Measurements from ENCODE around the gene MYO18A.

Gene MYO18A

DNA sequence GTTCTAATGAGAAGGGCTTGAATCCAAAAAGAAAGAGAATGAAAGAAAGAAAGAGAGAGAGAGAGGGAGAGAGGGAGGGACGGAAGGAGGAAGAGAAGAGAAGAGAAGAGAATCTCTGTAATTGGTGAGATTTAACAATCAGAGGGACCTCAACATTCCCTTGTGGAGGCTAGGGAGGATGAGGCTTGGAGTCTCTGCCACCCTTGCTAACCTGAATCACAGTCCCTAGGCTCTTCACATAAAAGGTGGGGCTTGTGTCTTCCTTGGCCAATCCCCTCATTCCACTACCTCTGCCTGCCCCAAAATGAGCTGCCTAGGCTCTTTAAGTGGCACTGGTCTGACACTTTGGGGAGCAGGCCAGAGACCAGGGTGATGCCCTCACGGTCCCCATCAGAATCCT lies 107.2 kb downstream of the MYO18A start:
- DNase-seq = no peak

DNA sequence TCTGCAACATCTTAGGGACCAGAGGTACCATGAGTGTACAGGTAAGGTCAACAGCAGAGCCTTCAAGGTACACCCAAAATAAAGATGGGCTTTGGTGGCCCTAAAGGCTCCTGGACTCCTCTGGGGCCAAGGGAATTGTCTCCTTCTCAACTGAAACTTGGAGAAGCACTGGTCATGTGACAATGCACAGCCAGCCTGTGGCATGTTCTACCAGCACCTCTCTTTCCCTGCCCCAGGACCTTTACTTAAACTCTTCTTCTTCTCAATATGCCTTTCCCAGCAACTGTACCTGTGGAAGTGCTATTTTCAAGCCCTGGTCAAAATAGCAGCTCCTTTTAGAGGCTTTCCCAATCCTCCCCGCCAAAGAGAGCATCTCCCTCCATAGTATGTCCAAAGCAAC lies 108.9 kb downstream of the MYO18A start:
- no peak for DNase-seq

DNA sequence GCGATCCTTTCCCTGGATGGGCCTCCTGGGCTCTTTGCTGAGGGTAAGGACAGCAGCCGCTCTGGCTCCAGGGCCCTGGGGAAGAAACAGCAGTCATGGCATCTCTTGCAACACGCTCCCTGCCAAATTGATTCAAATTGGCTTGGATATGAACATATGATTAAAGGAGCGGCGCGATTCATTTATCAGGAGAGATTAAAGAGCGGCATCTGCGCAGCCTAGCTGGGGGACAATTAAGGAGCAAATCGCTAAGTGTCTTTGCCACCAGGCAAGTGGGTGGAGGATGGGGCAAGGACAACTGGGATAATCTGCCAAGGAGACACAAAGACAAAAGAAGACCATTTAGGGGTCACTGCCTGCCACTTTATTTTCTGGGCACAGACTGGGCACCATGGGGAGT lies 109.4 kb downstream of the MYO18A start:
- no peak for DNase-seq

DNA sequence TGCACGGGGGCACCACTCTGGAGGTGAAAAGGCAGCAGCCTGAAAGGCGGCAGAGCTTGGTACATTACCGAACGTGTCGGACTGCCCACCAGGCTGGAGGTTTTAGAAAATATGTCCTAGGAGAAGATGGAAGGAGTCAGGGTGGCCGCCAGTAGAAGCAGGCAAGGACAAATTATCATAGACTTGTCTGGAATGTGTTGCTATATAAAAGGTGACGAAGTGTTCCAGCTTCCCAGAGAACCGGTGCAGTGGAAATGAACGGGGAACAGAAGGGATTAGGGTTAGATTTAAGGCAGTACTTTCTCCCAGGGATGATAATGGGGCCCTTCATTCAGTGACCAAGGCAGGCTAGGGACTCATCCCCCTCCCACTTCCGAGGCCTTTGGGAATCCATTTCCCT lies 109.9 kb downstream of the MYO18A start:
- DNase-seq = no peak

DNA sequence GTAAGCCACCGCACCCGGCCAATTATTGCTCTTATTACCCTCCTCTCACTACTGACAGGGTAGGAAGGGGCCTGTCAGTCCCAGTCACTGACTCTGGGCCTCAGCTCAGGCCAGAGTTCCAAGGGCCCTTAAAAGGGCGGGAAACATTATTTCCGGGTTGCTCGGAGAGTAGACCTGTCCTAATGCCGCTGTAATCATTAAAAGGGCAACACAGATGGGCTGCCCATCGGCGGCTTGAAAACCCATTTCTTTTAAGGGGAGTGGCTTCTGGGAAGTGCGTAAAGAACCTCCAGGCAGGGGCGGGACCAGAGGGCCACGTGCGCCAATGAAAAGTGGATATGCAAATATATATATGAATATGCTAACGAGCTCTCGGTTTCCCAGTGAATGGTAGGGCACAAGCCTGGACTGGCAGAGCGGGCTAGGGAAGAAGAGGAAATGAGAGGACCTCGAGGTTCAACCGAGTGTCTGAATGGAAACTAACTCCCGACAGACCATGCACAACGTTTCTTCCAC lies 110.6 kb downstream of the MYO18A start:
- no peak for DNase-seq

DNA sequence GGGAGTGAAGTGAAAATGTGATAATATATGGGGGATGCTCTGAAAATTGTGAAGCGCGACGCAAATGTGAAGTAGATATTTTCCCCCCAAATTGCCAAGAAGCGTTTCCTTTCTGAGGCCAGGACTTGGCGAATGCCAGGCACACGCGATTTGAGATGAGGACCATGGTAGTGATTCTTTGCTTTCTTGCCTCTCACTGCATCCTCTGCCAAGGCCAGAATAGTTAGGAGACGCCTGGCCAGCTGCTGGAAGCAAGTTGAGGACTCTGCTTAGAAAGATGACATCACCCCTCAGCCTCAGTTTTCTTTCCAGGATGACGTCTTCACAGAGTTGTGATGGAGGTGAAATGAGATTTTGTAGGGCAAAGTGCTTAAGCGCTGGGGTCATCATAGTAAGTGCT lies 111.4 kb downstream of the MYO18A start:
- DNase-seq = no peak

DNA sequence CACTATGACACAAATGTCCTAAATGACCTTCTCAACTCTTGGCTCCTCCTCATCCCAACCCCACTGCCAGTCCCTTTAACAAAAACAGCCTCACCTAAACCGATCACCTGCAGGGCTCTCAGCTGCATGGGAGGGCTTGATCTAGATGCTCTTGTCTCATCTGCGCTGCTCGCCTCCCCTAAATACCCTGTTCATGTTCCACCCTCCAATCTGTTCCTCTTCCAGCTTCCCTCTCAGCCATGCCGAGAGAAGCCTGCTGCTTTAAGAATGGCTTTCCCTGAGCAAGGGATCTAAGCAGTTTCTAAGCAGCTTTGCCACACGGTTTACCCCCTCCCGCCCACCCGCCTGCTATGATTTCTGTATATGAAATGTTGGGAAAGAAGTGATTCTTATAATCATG lies 113.6 kb downstream of the MYO18A start:
- no peak for DNase-seq

DNA sequence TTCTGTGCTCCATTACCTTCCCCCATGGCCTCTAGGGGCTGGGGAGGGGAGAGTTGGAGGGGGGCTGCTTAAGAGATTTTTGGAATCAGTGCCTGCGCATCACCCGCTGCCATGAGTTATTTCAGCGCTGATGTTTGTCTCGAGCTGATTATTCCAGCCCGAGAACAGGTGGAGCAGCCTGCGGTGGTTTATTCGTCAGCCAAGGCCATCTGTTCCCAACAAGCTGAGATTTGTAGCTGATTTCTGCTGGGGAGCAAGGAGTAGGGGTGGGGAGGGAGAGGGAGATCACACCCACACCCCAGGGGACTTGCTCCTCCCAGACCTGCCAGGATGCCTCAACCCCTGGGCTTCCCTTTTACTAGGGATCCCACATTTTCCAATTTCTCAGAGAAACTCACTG lies 114.2 kb downstream of the MYO18A start:
- DNase-seq = no peak

DNA sequence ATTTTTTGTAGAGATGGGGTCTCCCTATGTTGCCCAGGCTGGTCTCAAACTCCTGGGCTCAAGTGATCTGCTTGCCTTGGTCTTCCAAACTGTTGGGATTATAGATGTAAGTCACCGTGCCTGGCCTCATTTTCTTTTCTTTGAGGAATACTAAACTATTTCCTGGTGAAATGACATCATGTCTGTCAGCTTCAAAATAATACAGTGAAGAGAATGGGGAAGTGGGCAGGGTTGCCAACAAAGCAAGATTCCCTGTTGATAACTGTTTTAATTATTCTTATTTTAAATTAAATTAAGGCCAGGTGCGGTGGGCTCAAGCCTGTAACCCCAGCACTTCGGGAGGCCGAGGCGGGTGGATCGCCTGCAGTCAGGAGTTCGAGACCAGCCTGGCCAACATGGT lies 116.2 kb downstream of the MYO18A start:
- no peak for DNase-seq

DNA sequence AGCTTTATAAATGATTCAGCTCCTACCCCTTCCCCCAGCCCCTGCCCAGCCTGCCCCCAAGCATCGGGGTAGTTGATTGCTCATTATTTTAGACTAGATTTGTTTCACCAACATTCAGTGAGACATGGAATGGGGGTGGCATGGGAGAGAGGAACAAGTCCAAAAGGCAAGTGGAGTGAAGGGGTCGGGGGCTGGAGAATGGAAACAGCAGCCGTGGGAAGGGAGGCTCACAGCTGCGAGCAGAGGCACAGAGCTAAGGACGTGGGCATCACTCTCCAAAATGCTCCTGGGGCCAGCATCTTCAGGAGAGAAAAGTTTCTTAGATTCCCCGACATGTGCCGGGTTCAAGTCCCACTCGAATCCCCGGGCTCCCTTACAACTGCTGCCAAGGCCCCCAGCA lies 118.0 kb downstream of the MYO18A start:
- no peak for DNase-seq

DNA sequence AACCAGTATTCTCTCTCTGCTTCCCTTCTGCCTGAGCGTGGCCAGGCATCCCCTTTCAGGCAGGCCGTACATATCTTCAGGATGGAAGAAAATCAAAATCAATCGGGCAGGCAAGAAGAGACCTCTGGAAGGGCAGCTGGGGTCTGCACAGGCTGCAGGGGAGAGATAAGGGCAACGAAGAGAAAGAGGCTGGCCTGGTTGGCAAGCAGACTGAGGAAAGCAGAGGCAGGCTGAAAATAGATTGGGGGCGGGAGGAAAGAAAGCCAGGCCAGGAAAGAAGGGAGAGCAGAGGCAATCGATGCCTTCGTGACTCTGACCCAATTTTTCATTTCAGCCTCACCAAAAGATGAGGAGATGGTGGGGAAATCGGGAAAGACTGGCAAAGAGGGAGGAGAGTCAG lies 119.2 kb downstream of the MYO18A start:
- no peak for DNase-seq

DNA sequence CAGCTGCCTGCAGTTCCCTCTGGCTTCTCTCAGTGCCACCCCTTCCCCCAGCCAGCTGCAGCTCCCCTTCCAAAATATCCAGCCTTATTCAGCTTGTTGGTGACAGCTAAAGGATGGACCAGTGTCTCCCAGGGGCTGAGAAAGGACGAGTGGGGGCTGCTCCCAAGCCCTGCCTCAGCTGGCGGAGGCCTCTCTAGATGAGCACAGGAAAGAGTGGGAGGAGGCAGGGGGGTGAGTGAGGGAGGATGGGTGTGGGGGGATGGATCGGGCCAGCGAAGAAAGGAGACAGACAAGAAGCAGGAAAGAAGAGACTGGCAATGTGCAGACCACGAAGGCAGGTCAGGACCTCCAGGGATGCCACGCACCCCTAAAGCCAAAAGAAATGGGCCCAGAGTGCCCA lies 119.7 kb downstream of the MYO18A start:
- DNase-seq = no peak

DNA sequence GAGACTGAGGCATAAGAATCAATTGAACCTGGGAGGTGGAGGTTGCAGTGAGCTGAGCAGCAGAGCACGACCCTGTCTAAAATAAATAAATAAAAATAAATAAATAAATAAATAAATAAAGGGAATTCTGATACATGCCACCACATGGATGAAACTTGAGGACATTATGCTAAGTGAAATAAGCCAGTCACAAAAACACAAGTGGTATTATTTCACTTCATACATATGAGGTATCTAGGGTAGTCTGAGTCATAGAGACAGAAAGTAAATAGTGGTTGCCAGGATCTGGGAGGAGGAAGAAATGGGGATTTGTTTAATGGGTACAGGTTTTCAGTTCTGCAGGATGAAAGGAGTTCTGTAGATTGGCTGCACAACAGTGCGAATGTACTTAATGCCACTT lies 120.9 kb downstream of the MYO18A start:
- DNase-seq = no peak

DNA sequence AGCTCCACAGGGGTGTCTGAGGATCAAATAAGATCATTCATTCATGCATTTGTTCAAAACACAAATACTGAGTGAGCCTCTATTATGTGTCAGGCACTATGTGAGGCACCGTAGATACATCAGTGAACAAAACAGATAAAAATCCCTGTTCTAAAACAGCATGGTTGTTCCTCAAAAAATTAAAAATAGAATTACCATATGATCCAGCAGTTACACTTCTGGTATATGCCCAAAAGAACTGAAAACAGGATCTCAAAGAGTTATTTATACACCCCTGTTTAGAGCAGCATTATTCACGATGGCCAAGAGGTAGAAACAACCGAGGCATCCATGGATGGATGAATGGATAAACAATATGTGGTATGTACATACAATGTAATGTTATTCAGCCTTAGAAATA lies 121.8 kb downstream of the MYO18A start:
- DNase-seq = no peak

DNA sequence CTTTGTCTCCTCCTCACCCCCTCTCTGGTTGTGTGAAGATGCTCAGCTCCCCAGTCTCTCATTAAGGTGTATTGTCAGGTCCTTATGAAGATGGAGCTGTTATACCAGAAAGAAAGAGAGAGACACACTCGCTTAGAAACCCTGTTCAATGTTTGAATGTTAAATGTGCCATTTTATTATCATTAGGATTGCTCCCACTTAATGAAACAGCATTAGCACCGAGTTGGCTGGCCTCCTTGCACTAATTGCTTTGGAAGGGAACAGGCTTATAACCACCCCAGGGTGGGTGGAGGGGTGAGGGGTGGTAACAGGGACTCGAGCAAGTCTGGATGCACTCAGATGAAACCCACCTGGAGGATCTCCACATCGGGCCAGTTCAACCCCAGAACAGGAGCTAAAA lies 122.8 kb downstream of the MYO18A start:
- DNase-seq = no peak

DNA sequence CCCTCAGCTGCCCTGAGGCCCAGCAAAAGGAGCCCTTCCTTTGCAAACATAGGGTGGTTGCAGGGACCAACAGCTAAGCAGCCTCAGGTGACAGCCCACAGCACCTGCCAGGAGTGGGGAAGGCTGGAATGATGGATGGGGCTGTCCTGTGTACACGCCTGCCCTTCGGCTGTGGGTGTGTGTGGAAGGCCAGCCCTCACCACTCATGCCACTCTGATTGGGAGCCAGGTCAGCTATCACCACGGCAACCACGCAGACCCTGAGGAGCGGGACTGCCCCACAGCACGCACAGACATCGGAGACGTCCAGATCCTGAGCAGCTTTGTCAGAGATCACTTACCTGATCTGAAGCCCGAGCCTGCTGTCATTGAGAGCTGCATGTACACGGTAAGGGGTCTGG lies 125.4 kb downstream of the MYO18A start:
- no peak for DNase-seq

DNA sequence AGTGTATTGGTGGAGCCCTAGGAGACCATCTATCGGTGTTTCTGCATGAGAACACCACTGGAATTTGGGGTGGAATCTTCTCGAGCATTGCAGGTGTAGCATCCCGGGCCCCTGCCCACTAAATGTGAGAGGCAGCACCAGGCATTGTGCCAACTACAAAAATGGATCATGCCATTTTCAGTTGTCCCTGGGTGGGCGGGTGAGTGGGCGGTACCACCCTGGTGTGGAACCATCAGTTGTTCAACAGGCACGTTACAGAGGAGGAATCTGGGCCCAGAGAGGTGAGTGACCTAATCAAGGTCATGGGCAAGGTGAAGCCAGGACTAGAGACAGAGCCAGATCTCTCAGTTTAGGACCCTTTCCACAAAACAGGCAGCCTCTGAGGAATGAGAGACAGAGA lies 128.5 kb downstream of the MYO18A start:
- DNase-seq = no peak

DNA sequence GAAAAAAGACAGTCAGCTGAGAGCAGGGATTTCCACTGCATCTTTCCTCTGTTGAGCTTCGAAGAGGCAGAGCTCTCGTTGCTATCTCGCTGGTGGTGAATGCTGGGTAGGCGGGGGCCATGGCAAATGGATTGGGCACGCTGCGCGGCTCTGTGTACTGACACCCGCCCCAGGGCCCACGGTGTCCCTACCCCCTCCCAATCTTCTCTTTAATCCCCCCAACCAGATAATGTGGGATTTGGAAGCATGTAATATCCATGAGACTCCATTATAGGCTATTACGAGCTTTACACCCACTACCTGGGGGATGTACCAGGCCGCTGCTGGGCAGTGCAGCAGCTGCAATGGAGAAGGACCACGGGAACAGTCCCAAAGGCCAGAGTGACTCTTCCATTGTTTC lies 129.0 kb downstream of the MYO18A start:
- no peak for DNase-seq

DNA sequence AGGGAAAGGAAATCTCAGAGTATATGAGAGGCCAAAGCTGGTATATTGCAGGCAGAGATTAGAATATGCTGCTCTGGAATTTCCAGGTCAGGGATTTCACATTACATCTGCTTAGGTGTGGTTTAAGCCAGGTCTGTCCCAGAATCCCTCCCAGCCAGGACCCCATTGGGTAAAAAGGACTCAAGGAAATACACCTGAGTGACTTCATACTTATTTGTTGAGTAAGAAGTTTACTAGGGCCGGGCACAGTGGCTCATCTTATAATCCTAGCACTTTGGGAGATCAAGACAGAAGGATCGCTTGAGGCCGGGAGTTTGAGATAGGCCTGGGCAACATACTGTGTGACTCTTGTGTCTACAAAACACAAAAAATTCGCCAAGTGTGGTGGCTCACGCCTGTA lies 130.0 kb downstream of the MYO18A start:
- DNase-seq = no peak

DNA sequence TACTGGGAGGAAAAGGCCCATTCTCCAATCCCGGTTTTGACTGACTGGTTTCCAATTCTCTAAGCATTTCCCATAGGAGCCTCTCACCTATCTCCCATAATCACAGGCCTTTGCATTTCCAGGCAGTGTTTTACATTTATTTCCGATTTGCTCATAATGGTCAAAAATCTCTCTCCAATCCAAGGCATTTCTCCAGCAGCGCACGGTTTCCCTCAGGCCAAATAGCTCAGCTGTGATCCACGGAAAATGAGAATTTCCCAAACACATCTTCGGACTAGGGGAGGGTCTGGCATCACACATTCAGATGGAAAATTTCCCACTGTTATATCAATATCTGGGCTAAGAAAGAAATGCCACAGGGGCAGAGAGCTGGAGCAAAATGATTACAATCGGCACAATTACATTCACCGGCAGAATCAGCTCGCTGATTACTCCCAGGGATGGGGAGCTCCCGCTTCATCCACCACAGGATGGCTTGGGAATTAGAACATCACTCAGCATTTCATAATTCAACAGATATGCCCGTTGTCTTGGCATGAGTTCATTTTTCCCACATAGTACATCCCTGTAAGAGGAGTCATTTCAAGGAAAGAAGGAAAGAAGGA lies 130.6 kb downstream of the MYO18A start:
- no peak for DNase-seq

DNA sequence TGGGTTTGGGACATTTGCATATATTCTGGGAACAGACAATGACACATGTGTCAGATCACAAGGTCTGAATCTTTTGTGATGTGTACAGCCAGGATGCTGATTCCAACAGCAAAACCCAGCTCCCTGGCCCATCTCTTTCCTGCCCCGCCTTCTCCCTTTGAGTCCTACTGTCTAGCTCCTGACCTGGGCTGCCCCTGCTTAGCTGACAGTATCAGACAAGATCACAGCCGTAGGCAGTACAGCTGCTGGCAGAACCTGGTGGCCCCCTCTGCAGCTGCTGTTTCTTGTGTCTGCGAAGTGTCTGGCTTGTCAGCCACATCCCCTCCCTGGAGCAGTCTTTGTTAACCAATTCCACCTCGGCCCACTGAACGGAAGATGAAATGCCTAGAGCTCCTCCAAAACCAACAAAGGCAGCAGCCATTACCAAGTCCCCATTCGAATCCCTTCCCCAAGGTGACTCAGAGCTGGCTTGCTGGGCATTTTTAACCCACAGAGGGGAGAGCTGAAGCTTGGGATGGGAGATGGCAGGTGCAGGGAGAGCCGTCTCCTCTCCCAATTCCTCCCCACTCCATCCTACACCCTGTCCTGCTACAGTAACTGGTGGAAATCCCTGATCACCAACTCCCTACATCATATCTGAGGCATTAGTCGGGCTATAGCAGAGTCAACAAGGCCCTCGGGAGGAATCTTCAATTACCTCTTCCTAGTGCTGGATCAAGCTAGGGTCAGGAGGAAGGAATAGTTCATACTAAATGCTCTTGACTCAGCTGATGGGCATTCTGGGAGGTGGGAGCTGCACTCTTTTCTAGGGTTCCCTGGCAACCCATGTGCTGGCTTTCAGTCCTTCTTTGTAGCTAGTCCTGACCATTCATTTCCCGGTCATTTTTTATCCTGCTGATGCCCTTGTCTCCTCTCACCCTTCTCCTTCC lies 131.5 kb downstream of the MYO18A start:
- DNase-seq = no peak

DNA sequence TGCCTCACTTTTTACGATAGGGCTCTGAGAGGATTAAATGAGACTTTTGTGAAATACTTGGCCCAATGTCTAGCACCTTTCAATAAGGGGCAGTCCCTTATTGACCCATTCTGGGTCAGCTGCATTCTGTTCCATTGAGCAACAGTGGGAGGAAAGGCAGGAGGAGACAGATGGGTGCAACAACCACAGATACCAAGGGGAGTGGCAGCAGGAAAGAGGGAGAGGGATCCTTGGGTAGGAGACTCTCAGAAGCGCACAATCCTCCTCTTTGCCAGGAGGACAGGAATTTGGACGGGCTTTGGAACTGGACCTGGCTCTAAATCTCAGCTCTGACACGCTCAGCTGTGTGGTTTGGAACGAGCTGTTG lies 133.7 kb downstream of the MYO18A start:
- DNase-seq = no peak

DNA sequence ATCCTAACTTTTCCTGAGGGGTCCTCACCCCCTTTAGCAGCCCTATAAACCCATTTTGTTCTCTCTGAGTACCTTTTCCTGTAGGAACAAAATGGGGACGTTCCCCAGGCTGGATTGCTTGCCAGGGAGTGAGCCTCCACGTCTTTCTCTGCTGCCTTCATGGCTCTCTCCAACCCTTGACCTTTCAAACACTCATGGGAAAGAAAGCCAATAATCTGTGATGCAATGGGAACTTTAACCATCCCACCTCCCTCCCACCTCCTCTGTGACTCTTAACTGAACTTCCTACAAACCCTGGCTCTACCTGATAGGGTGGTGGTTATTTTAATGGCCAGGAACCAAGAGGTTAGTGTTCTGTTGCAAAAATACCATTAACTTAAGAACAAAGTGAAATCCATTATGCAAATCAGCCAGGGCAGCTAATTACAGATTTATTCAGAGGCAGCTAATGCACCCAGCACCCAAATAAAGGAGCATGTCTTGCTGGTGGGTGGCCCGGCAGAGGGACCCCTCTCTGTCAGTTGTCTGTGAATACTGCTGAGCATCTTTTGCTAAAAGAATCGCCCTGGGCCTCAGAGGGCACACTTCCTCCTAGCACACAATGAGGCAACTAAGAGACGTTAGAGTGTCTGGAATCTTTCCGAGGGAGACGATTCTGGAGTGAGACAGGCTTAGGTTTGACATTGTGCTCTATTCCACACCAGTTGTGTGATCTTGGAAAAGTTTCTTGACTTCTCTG lies 134.3 kb downstream of the MYO18A start:
- DNase-seq = no peak

DNA sequence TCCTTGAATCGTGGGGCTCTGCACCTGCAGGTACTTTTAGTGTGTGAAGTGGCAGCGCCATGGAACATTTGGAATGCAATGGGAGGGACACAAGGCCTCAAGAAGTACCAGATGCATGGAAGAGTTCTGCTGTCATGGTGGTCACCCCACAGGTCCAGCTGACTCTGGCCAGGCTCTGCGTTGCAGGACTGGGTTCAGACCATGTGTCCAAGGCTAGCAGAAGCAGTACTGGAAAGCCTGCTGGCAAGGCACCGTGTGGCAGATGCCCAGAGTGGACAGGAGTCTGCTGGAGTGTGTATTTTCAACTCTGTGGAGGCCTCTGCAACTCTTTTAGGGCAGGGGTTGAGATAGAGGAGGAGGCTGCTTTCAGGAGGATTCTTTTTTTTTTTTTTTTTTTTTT lies 135.2 kb downstream of the MYO18A start:
- DNase-seq = no peak

Data from CD4-positive, alpha-beta T cell treated with Interferon alpha-2 for 1 hour (primary cell).